GM18498 (cell line): Measurements from ENCODE around the gene HCFC2.

Experiments
- ATAC-seq: cut with Tn5 transposase; IDR thresholded peaks from one replicate; pipeline ENCODE4 v1.9.1; 2021; ENCODE audit warnings: mild to moderate bottlenecking, moderate library complexity; ENCODE audit not compliant: unreplicated experiment

HCFC2 gene

DNA sequence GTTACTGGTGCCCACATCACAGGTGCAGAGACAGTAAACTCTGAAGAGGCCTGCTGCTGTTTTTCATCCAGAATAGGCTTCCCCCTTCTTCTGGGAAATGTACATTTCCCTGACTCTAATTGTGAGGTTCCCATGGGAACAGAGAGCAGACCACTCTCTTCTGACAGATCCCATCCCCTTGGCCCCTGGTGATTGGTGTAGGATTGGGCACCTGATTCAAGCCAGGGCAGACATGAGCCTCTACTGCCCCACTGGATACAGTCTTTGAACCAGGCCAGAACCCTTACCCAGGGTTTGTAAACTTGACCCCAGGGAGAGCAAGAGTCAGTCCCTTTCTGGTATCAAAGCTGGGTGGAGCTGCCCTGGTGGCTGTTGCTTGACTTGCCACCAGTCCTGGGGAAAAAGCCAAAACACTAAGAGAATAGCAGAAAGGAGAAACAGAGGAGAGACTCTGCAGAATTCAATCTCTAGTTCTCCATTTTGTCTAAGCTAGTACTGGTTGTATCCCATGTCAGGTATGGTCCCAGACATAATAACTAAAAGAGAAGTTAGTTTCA, 88.4 kb downstream of the HCFC2 start:
- no peak for ATAC-seq

GRCh38 chr12:104154286-104154685, 90.0 kb downstream of the HCFC2 start:
- no peak for ATAC-seq

DNA sequence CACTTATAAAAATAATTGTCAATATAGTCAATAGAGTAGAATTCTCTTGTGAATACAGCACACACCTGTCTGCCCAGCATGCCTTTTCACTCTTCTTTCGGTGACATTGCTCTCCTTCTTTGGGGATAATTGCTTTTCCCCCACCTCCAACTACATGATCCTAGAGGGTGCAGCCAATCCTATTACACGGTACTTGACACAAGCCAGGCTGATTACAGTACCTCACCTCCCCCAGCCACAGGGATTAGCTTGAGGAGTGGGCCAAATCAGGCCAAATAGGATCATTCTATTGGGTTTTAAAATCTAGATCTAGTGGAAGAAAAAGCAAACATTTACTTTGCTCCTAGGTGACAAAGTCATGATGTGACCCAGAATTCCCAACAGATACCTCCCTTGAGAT, 90.5 kb downstream of the HCFC2 start:
- no peak for ATAC-seq
